ENCODE results near the gene MMP24.
"Not testable (repeated sequence)": the region's sequence is repeated elsewhere in the genome, so short reads cannot be mapped to it uniquely, and the experiment has no call there.

The MMP24 gene

DNA sequence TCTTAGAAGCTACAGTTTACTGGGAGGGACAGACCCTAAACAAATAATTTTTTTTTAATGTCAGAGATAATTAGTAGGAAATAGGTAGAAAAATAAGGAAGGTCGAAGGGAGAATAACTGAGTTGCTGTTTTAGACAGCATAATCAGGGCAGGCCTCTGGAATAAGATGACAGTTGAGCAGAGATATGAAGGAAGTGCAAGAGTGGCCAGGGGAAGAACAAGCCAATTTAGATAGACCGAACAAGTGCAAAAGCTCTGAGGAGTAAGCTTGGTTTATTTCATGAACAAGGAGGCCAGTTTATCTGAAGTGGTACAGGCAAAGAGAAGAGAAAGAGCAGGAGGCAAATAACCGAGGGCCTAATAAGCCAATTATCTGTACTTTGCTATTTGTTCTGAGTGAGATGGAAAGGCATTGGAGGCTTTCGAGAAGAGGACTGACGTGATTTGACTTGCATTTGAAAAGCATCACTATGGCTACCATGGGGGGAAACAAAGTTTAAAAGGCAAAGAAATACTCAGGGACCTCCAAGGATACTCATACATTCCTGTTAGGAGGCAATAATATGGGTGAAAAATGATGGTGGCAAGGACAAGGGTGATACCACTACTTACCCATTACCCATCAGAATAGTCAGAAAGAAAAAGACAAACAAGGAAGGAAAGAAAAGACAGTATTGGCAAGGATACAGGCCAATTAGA lies 34.9 kb upstream of the MMP24 start:
- Histone ChIP-seq H3K23ac (ENCODE audit: low read depth, low read length, poor library complexity) (no peak overlapping the region), H4K8ac (ENCODE audit: low read depth, low read length) (no peak overlapping the region), H3K79me1 (ENCODE audit: low read depth, low read length) (no peaks in the 10 kb centered on the region), H3K18ac (ENCODE audit: low read length) (no peak overlapping the region), H3K4me3 (ENCODE audit: low read length in 2 of 2) (no peak overlapping the region), H3K4me1 (ENCODE audit: control insufficient read depth in 2 of 2, insufficient read depth in 1 of 2, low read depth in 1 of 2, low read length in 2 of 2) (peaks cover 0 to 3% of the 10 kb centered on the region in 2 donors), H3K9me3 (replicated peaks in 1 of 2; ENCODE audit: control insufficient read depth in 2 of 2, insufficient read depth in 1 of 2, low read depth in 1 of 2, low read length in 2 of 2) (peaks cover 0 to 2% of the 10 kb centered on the region in 2 donors), H2AFZ (ENCODE audit: low read length) (no peak overlapping the region), H2BK15ac (ENCODE audit: low read length) (no peak overlapping the region), H3K14ac (ENCODE audit: low read length) (no peak overlapping the region), H3K4me2 (ENCODE audit: insufficient read depth, low read length, poor library complexity, severe bottlenecking) (no peak overlapping the region), H2BK12ac (ENCODE audit: low read length) (no peak overlapping the region), H3K27ac (replicated peaks; ENCODE audit: low read length) (no peak overlapping the region), H2AK5ac (ENCODE audit: low read depth, low read length) (no peak overlapping the region), H2BK5ac (ENCODE audit: low read length) (no peak overlapping the region), H3K4ac (ENCODE audit: low read length) (no peak overlapping the region), H3K27me3 (ENCODE audit: control insufficient read depth in 3 of 3, insufficient read depth in 3 of 3, low read depth in 1 of 3, low read length in 3 of 3) (peaks cover 0 to 32% (median 0%) of the 10 kb centered on the region in 3 experiments), H4K91ac (ENCODE audit: low read depth, low read length, poor library complexity) (no peak overlapping the region), H3K36me3 (replicated peaks in 1 of 2; ENCODE audit: control insufficient read depth in 2 of 2, insufficient read depth in 2 of 2, low read length in 2 of 2) (no peaks in the 10 kb centered on the region), H3K9ac (ENCODE audit: low read depth, low read length, poor library complexity) (no peak overlapping the region), H2BK120ac (ENCODE audit: low read depth, low read length) (no peak overlapping the region)
- no peak for DNase-seq (ENCODE audit: low spot score)
- WGBS, 2 donors (ENCODE audit: extremely low coverage in 2 of 2, insufficient read length in 2 of 2, insufficient replicate concordance in 1 of 2) = 100% methylated on average over 1 of the region's 5 CpGs; no CpG with 5 or more reads in 1 of the 2 donors

DNA sequence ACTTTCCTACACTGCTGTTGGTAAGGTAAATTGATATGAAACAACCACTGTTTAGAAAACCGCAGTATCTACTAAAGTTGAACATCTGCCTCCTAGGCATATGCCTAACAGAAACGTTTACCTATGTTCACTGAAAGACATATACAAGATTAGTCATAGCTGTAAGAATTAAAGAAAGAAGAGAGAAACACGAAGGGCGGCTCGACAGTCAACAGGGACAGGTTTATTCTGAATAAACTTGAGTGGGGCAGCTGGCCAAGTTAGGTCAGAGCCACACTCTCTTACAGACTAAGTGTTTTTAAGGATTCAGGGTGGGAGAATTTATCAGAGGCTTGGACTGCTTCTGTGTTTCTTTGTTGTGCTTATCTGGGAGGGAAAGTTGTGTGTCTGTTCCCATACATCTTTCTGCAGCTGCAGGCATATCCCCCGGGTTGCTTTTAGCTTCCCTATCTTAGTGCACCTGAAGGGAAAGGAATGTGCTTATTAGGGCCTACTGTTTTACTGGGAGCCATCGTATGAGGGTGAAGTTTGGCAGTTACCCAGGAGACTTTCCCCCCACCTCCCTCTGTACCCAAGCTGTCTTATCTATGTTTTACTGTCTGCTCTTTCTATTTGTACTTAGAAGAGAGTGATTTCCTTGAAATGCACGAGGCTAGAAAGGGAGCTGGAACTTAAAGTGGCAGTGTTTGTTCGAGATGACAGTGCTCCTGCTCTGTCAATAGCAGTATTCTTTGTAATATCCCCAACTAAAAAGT lies 34.2 kb upstream of the MMP24 start:
- Histone ChIP-seq H2AFZ (ENCODE audit: low read length) (no peak overlapping the region), H3K4me3 (ENCODE audit: low read length in 2 of 2) (no peak overlapping the region), H3K79me1 (ENCODE audit: low read depth, low read length) (no peaks in the 10 kb centered on the region), H2BK15ac (ENCODE audit: low read length) (no peak overlapping the region), H4K8ac (ENCODE audit: low read depth, low read length) (no peak overlapping the region), H3K27ac (replicated peaks; ENCODE audit: low read length) (no peak overlapping the region), H3K4me1 (ENCODE audit: control insufficient read depth in 2 of 2, insufficient read depth in 1 of 2, low read depth in 1 of 2, low read length in 2 of 2) (peaks cover 0 to 3% of the 10 kb centered on the region in 2 donors), H3K4me2 (ENCODE audit: insufficient read depth, low read length, poor library complexity, severe bottlenecking) (no peak overlapping the region), H2BK12ac (ENCODE audit: low read length) (no peak overlapping the region), H2BK120ac (ENCODE audit: low read depth, low read length) (no peak overlapping the region), H3K36me3 (replicated peaks in 1 of 2; ENCODE audit: control insufficient read depth in 2 of 2, insufficient read depth in 2 of 2, low read length in 2 of 2) (no peaks in the 10 kb centered on the region), H3K9ac (ENCODE audit: low read depth, low read length, poor library complexity) (no peak overlapping the region), H3K9me3 (replicated peaks in 1 of 2; ENCODE audit: control insufficient read depth in 2 of 2, insufficient read depth in 1 of 2, low read depth in 1 of 2, low read length in 2 of 2) (peaks cover 0 to 7% of the 10 kb centered on the region in 2 donors), H3K4ac (ENCODE audit: low read length) (no peak overlapping the region), H2BK5ac (ENCODE audit: low read length) (no peak overlapping the region), H4K91ac (ENCODE audit: low read depth, low read length, poor library complexity) (no peak overlapping the region), H2AK5ac (ENCODE audit: low read depth, low read length) (no peak overlapping the region), H3K14ac (ENCODE audit: low read length) (no peak overlapping the region), H3K27me3 (ENCODE audit: control insufficient read depth in 3 of 3, insufficient read depth in 3 of 3, low read depth in 1 of 3, low read length in 3 of 3) (peaks cover 0 to 25% (median 0%) of the 10 kb centered on the region in 3 experiments), H3K23ac (ENCODE audit: low read depth, low read length, poor library complexity) (no peak overlapping the region), H3K18ac (ENCODE audit: low read length) (no peak overlapping the region)
- WGBS, 2 donors (ENCODE audit: extremely low coverage in 2 of 2, insufficient read length in 2 of 2, insufficient replicate concordance in 1 of 2) = no CpG with 5 or more reads among the region's 9 CpGs
- no peak for DNase-seq (ENCODE audit: low spot score)

DNA sequence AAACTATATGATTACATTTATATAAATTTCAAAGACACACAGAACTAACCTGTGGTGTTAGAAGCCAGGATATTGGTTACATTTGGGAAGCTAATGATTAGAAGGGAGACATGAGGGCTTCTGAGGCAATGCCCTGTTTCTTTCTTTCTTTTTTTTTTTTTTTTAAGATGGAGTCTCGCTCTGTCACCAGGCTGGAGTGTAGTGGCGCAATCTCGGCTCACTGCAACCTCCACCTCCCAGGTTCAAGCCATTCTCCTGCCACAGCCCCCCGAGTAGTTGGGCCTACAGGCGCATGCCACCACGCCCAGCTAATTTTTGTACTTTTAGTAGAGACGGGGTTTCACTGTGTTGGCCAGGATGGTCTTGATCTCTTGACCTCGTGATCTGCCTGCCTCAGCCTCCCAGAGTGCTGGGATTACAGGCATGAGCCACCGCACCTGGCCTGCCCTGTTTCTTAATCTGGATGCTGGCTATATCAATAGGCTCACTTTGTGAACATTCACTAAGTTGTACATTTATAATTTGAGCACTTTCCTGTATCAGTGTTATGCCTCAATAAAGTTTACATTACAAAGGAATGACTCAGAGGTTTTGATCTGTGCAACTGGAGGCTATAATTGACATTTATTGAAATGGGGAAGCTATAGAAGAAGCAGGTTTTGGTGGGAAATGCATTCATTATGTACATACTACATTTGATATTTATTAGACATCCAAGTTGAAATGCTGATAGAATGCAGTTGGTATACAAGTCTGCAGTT lies 33.3 kb upstream of the MMP24 start:
- H3K27me3 ChIP-seq (ENCODE audit: control insufficient read depth in 3 of 3, insufficient read depth in 3 of 3, low read depth in 1 of 3, low read length in 3 of 3) = peaks cover 0 to 16% (median 0%) of the 10 kb centered on the region in 3 experiments
- H3K14ac ChIP-seq (ENCODE audit: low read length); DNase-seq (ENCODE audit: low spot score); H3K18ac ChIP-seq (ENCODE audit: low read length); H3K4me2 ChIP-seq (ENCODE audit: insufficient read depth, low read length, poor library complexity, severe bottlenecking); H4K8ac ChIP-seq (ENCODE audit: low read depth, low read length); H4K91ac ChIP-seq (ENCODE audit: low read depth, low read length, poor library complexity); H3K9ac ChIP-seq (ENCODE audit: low read depth, low read length, poor library complexity); H2BK120ac ChIP-seq (ENCODE audit: low read depth, low read length); H2AK5ac ChIP-seq (ENCODE audit: low read depth, low read length); H3K4me3 ChIP-seq (ENCODE audit: low read length in 2 of 2); H3K4me1 ChIP-seq (ENCODE audit: control insufficient read depth in 2 of 2, insufficient read depth in 1 of 2, low read depth in 1 of 2, low read length in 2 of 2); H3K79me1 ChIP-seq (ENCODE audit: low read depth, low read length); H3K27ac ChIP-seq (replicated peaks; ENCODE audit: low read length); H3K36me3 ChIP-seq (replicated peaks in 1 of 2; ENCODE audit: control insufficient read depth in 2 of 2, insufficient read depth in 2 of 2, low read length in 2 of 2); H2BK5ac ChIP-seq (ENCODE audit: low read length); H3K23ac ChIP-seq (ENCODE audit: low read depth, low read length, poor library complexity); H2BK15ac ChIP-seq (ENCODE audit: low read length); H2AFZ ChIP-seq (ENCODE audit: low read length); H2BK12ac ChIP-seq (ENCODE audit: low read length); H3K4ac ChIP-seq (ENCODE audit: low read length); H3K9me3 ChIP-seq (replicated peaks in 1 of 2; ENCODE audit: control insufficient read depth in 2 of 2, insufficient read depth in 1 of 2, low read depth in 1 of 2, low read length in 2 of 2): not testable (repeated sequence)
- WGBS, 2 donors (ENCODE audit: extremely low coverage in 2 of 2, insufficient read length in 2 of 2, insufficient replicate concordance in 1 of 2) = no CpG with 5 or more reads among the region's 9 CpGs

DNA sequence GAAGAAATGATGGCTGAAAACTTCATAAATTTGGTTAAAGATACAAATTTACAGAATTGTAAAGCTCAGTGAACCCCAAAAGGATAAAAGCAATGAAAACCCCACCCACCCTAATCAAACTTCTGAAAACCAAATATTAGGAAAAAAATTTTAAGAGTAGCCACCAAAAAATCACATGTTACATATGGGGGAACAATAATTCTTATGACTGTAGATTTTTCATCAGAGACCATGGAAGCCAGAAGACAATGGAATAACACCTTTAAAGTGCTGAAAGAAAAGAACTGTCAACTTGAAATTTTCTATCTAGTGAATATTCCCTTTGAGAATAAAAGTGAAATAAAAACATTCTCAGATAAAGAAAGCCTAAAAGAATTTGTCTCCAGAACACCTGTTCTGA lies 30.2 kb upstream of the MMP24 start:
- H3K18ac ChIP-seq (ENCODE audit: low read length) = no peak overlapping the region
- H3K79me1 ChIP-seq (ENCODE audit: low read depth, low read length) = no peaks in the 10 kb centered on the region
- no peak overlapping the region for H2AK5ac ChIP-seq (ENCODE audit: low read depth, low read length)
- no peaks in the 10 kb centered on the region for H3K36me3 ChIP-seq (replicated peaks in 1 of 2; ENCODE audit: control insufficient read depth in 2 of 2, insufficient read depth in 2 of 2, low read length in 2 of 2)
- H2BK5ac ChIP-seq (ENCODE audit: low read length) = no peak overlapping the region
- H4K91ac ChIP-seq (ENCODE audit: low read depth, low read length, poor library complexity) = no peak overlapping the region
- no peak overlapping the region for H3K27ac ChIP-seq (replicated peaks; ENCODE audit: low read length)
- no peak overlapping the region for H2BK120ac ChIP-seq (ENCODE audit: low read depth, low read length)
- peaks cover 0 to 8% (median 0%) of the 10 kb centered on the region in 3 experiments for H3K27me3 ChIP-seq (ENCODE audit: control insufficient read depth in 3 of 3, insufficient read depth in 3 of 3, low read depth in 1 of 3, low read length in 3 of 3)
- peaks cover 2 to 12% of the 10 kb centered on the region in 2 donors for H3K9me3 ChIP-seq (replicated peaks in 1 of 2; ENCODE audit: control insufficient read depth in 2 of 2, insufficient read depth in 1 of 2, low read depth in 1 of 2, low read length in 2 of 2)
- H2AFZ ChIP-seq (ENCODE audit: low read length) = no peak overlapping the region
- no peak overlapping the region for H3K4ac ChIP-seq (ENCODE audit: low read length)
- no peak overlapping the region for H3K4me3 ChIP-seq (ENCODE audit: low read length in 2 of 2)
- no peak overlapping the region for H3K23ac ChIP-seq (ENCODE audit: low read depth, low read length, poor library complexity)
- no peak for DNase-seq (ENCODE audit: low spot score)
- no peak overlapping the region for H3K9ac ChIP-seq (ENCODE audit: low read depth, low read length, poor library complexity)
- no peak overlapping the region for H2BK15ac ChIP-seq (ENCODE audit: low read length)
- H4K8ac ChIP-seq (ENCODE audit: low read depth, low read length) = no peak overlapping the region
- H3K4me2 ChIP-seq (ENCODE audit: insufficient read depth, low read length, poor library complexity, severe bottlenecking) = no peak overlapping the region
- no peak overlapping the region for H3K14ac ChIP-seq (ENCODE audit: low read length)
- peaks cover 0 to 3% of the 10 kb centered on the region in 2 donors for H3K4me1 ChIP-seq (ENCODE audit: control insufficient read depth in 2 of 2, insufficient read depth in 1 of 2, low read depth in 1 of 2, low read length in 2 of 2)
- no peak overlapping the region for H2BK12ac ChIP-seq (ENCODE audit: low read length)
